HEK293 (cell line): Measurements from ENCODE around the gene PLEKHJ1.

ENCODE experiments used
- CTCF ChIA-PET: fragments of 350-600 bp; formaldehyde crosslinking; extraction: SDS; loops from one replicate; lab custom pipeline; 2021; ENCODE audit warnings: antibody characterized with exemption; lab: Yijun Ruan, JAX
- POLR2A ChIA-PET: fragments of 300-600 bp; formaldehyde crosslinking; extraction: SDS; loops from one replicate; lab custom pipeline; 2020; ENCODE audit warnings: antibody characterized with exemption, inconsistent platforms; lab: Yijun Ruan, JAX
- H3K27ac ChIP-seq: fragments of 200-500 bp; sonication (Bioruptor generic); 2 replicates; pipeline ENCODE4 v1.5.1; 2014; ENCODE audit warnings: low read depth, low read length, control low read depth, inconsistent platforms; ENCODE audit errors: extremely low read depth
- H3K36me3 ChIP-seq, 2 experiments: fragments of 200-500 bp in 1 of 2; sonication (Bioruptor generic) in 1 of 2; 1 replicate in 1 of 2; 2 replicates in 1 of 2; pipeline ENCODE4 v1.5.1; 2014 to 2017; ENCODE audit warnings: inconsistent platforms in 2 of 2, low read length in 2 of 2; ENCODE audit not compliant: control insufficient read depth in 2 of 2, insufficient read depth in 1 of 2
- H3K4me1 ChIP-seq: fragments of 200-500 bp; sonication (Bioruptor generic); 2 replicates; pipeline ENCODE4 v1.5.1; 2014; ENCODE audit warnings: mild to moderate bottlenecking, low read length, inconsistent platforms; ENCODE audit not compliant: control insufficient read depth, insufficient read depth
- H3K4me3 ChIP-seq: 2 replicates; pipeline ENCODE4 v1.5.1; 2011; ENCODE audit warnings: low read depth, mild to moderate bottlenecking, control low read depth, low read length, moderate library complexity
- H3K9me3 ChIP-seq: fragments of 200-500 bp; sonication (Bioruptor generic); 2 replicates; pipeline ENCODE4 v1.5.1; 2014; ENCODE audit warnings: low read depth, low read length, inconsistent platforms; ENCODE audit not compliant: control insufficient read depth, insufficient read depth
- HOXC10 ChIP-seq: sonication (generic); formaldehyde crosslinking; IDR thresholded peaks from 2 replicates; pipeline ENCODE4 v1.8.1; 2023; ENCODE audit warnings: mild to moderate bottlenecking, missing genetic modification reagents
- IKZF3 ChIP-seq: fragments of 450-650 bp; IDR thresholded peaks from 2 replicates; pipeline ENCODE4 v1.5.0; 2018; ENCODE audit warnings: missing biosample characterization, mild to moderate bottlenecking, missing genetic modification characterization, moderate library complexity
- ZBTB48 ChIP-seq: fragments of 450-650 bp; formaldehyde crosslinking; IDR thresholded peaks from 2 replicates; pipeline ENCODE4 v1.5.1; 2016; ENCODE audit warnings: missing biosample characterization, missing genetic modification characterization
- ZBTB6 ChIP-seq: fragments of 450-650 bp; formaldehyde crosslinking; IDR thresholded peaks from 2 replicates; pipeline ENCODE4 v1.5.1; 2017; ENCODE audit warnings: missing biosample characterization, missing genetic modification characterization
- ZBTB7A ChIP-seq: fragments of 450-650 bp; formaldehyde crosslinking; IDR thresholded peaks from 2 replicates; pipeline ENCODE4 v1.5.1; 2016; ENCODE audit warnings: low read depth, missing biosample characterization, missing genetic modification characterization
- ZFP3 ChIP-seq: fragments of 450-650 bp; formaldehyde crosslinking; IDR thresholded peaks from 2 replicates; pipeline ENCODE4 v1.5.1; 2016; ENCODE audit warnings: low read depth, missing biosample characterization, missing genetic modification characterization
- ZNF121 ChIP-seq: fragments of 450-650 bp; formaldehyde crosslinking; IDR thresholded peaks from 2 replicates; pipeline ENCODE4 v1.5.1; 2016; ENCODE audit warnings: missing biosample characterization, missing genetic modification characterization
- ZNF148 ChIP-seq: fragments of 450-650 bp; formaldehyde crosslinking; IDR thresholded peaks from 2 replicates; pipeline ENCODE4 v1.5.0; 2017; ENCODE audit warnings: missing biosample characterization, missing genetic modification characterization, borderline replicate concordance
- ZNF157 ChIP-seq: fragments of 450-650 bp; formaldehyde crosslinking; IDR thresholded peaks from 2 replicates; pipeline ENCODE4 v1.5.1; 2016; ENCODE audit warnings: missing biosample characterization, missing genetic modification characterization
- ZNF266 ChIP-seq: fragments of 450-650 bp; formaldehyde crosslinking; IDR thresholded peaks from 2 replicates; pipeline ENCODE4 v1.5.1; 2016; ENCODE audit warnings: missing biosample characterization, missing genetic modification characterization, low read depth
- ZNF280D ChIP-seq: fragments of 450-650 bp; formaldehyde crosslinking; IDR thresholded peaks from 2 replicates; pipeline ENCODE4 v1.5.1; 2016; ENCODE audit warnings: missing biosample characterization, missing genetic modification characterization
- ZNF423 ChIP-seq: fragments of 450-650 bp; formaldehyde crosslinking; IDR thresholded peaks from 2 replicates; pipeline ENCODE4 v1.5.1; 2016; ENCODE audit warnings: missing biosample characterization, missing genetic modification characterization
- ZNF600 ChIP-seq: fragments of 450-650 bp; formaldehyde crosslinking; IDR thresholded peaks from 2 replicates; pipeline ENCODE4 v1.5.1; 2016; ENCODE audit warnings: missing biosample characterization, missing genetic modification characterization
- ZNF621 ChIP-seq: fragments of 450-650 bp; formaldehyde crosslinking; IDR thresholded peaks from 2 replicates; pipeline ENCODE4 v1.5.1; 2017; ENCODE audit warnings: missing biosample characterization, missing genetic modification characterization
- ZNF624 ChIP-seq: fragments of 450-650 bp; formaldehyde crosslinking; IDR thresholded peaks from 2 replicates; pipeline ENCODE4 v1.5.1; 2017; ENCODE audit warnings: missing biosample characterization, missing genetic modification characterization
- ZNF664 ChIP-seq: fragments of 450-650 bp; formaldehyde crosslinking; IDR thresholded peaks from 2 replicates; pipeline ENCODE4 v1.5.1; 2016; ENCODE audit warnings: missing biosample characterization, missing genetic modification characterization
- TF ChIP-seq, protein P1 (sequence below): fragments of 450-650 bp; formaldehyde crosslinking; IDR thresholded peaks from 2 replicates; pipeline ENCODE4 v1.5.1; 2016; ENCODE audit warnings: missing biosample characterization, missing genetic modification characterization, low read depth
- TF ChIP-seq, protein P2 (sequence below): fragments of 450-650 bp; formaldehyde crosslinking; IDR thresholded peaks from 2 replicates; pipeline ENCODE4 v1.5.1; 2016; ENCODE audit warnings: missing biosample characterization, missing genetic modification characterization
- TF ChIP-seq, protein P3 (sequence below): fragments of 450-650 bp; formaldehyde crosslinking; IDR thresholded peaks from 2 replicates; pipeline ENCODE4 v1.5.1; 2016; ENCODE audit warnings: missing biosample characterization, missing genetic modification characterization
- TF ChIP-seq, protein P4 (sequence below): fragments of 450-650 bp; formaldehyde crosslinking; IDR thresholded peaks from 2 replicates; pipeline ENCODE4 v1.5.1; 2016; ENCODE audit warnings: missing biosample characterization, missing genetic modification characterization

Gene PLEKHJ1

DNA sequence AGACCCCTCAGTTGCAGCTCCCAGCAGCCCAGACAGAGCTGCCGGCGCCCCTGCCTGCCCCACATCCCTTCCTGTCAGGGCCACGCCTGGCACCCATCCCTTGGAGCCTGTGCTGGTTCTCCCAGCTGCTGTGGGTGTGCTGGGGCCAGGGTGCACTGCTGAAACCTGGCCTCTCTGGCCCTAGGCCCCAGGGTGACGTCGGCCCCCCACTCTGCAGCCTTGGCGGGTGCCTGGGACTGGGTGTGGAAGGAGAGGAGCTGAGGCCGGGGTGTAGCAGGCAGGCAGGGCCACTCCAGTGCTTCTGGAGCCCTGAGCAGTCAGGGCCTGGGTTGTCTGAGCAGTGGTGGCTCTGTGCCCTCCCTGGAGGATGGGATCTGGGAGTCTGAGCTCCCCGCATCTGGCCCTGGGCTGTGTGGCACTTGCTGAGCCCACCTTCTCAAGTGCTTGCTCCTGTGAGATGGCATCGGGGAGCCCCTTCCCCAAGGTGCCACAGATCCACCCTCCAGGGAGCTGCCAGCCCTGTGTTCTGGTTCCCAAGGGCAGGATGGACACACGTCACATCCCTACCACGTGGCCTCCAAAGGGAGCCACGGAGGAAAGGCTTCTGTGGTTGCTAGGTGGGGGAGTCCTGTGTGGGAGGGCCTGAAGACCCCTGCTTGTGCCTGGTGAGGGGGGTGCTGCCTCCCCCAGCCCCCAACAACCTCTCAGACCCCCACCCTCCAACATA is 5.2 kb downstream of the PLEKHJ1 start:
- H3K4me1 ChIP-seq, result no peaks in the 10 kb centered on the region
- no peaks in the 10 kb centered on the region for H3K9me3 ChIP-seq
- ChIA-PET CTCF (interaction anchor here (0.6 to 1.6 kb wide), 5 partner anchors 22 to 380 kb away, joined by 3 read pairs; no protein-coding TSS in a partner anchor), POLR2A (interaction anchor here (0.5 to 1.3 kb wide), 6 partner anchors 8 to 555 kb away, joined by 3 to 7 read pairs (median 4); no protein-coding TSS in a partner anchor)
- no peak overlapping the region for H3K4me3 ChIP-seq
- peaks cover 4 to 71% of the 10 kb centered on the region in 2 experiments; a peak in 2 of 3 replicates for H3K36me3 ChIP-seq
- H3K27ac ChIP-seq, result peak overlapping the region; percentile 11; the same call in 1 of the 2 replicates
- TF ChIP-seq, protein P1, sequence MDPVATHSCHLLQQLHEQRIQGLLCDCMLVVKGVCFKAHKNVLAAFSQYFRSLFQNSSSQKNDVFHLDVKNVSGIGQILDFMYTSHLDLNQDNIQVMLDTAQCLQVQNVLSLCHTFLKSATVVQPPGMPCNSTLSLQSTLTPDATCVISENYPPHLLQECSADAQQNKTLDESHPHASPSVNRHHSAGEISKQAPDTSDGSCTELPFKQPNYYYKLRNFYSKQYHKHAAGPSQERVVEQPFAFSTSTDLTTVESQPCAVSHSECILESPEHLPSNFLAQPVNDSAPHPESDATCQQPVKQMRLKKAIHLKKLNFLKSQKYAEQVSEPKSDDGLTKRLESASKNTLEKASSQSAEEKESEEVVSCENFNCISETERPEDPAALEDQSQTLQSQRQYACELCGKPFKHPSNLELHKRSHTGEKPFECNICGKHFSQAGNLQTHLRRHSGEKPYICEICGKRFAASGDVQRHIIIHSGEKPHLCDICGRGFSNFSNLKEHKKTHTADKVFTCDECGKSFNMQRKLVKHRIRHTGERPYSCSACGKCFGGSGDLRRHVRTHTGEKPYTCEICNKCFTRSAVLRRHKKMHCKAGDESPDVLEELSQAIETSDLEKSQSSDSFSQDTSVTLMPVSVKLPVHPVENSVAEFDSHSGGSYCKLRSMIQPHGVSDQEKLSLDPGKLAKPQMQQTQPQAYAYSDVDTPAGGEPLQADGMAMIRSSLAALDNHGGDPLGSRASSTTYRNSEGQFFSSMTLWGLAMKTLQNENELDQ (tag by site-specific recombination), result no peak
- TF ChIP-seq, protein P2, sequence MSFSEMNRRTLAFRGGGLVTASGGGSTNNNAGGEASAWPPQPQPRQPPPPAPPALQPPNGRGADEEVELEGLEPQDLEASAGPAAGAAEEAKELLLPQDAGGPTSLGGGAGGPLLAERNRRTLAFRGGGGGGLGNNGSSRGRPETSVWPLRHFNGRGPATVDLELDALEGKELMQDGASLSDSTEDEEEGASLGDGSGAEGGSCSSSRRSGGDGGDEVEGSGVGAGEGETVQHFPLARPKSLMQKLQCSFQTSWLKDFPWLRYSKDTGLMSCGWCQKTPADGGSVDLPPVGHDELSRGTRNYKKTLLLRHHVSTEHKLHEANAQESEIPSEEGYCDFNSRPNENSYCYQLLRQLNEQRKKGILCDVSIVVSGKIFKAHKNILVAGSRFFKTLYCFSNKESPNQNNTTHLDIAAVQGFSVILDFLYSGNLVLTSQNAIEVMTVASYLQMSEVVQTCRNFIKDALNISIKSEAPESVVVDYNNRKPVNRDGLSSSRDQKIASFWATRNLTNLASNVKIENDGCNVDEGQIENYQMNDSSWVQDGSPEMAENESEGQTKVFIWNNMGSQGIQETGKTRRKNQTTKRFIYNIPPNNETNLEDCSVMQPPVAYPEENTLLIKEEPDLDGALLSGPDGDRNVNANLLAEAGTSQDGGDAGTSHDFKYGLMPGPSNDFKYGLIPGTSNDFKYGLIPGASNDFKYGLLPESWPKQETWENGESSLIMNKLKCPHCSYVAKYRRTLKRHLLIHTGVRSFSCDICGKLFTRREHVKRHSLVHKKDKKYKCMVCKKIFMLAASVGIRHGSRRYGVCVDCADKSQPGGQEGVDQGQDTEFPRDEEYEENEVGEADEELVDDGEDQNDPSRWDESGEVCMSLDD (tag by site-specific recombination), result peak; percentile 29; the same call in 1 of the 2 replicates
- TF ChIP-seq ZBTB7A (no peak), IKZF3 (tag by site-specific recombination) (no peak), ZNF121 (tag by site-specific recombination) (no peak), HOXC10 (CRISPR knock-in tag) (no peak), ZNF664 (no peak), ZNF266 (tag by site-specific recombination) (no peak), ZFP3 (tag by site-specific recombination) (no peak), ZBTB6 (0 out of 2 replicates have a peak, but pooled peaks have one; percentile 20), ZNF621 (no peak), ZNF600 (tag by site-specific recombination) (peak; percentile 41; the same call in 1 of the 2 replicates), ZNF157 (no peak), ZNF423 (tag by site-specific recombination) (no peak), ZNF624 (tag by site-specific recombination) (no peak), ZNF148 (peak; percentile 18; the same call in 1 of the 2 replicates), ZNF280D (tag by site-specific recombination) (no peak), ZBTB48 (tag by site-specific recombination) (peak; percentile 45; the same call in 1 of the 2 replicates)
- TF ChIP-seq, protein P3, sequence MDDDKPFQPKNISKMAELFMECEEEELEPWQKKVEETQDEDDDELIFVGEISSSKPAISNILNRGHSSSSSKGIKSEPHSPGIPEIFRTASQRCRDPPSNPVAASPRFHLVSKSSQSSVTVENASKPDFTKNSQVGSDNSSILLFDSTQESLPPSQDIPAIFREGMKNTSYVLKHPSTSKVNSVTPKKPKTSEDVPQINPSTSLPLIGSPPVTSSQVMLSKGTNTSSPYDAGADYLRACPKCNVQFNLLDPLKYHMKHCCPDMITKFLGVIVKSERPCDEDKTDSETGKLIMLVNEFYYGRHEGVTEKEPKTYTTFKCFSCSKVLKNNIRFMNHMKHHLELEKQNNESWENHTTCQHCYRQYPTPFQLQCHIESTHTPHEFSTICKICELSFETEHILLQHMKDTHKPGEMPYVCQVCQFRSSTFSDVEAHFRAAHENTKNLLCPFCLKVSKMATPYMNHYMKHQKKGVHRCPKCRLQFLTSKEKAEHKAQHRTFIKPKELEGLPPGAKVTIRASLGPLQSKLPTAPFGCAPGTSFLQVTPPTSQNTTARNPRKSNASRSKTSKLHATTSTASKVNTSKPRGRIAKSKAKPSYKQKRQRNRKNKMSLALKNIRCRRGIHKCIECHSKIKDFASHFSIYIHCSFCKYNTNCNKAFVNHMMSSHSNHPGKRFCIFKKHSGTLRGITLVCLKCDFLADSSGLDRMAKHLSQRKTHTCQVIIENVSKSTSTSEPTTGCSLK (tag by site-specific recombination), result no peak
- TF ChIP-seq, protein P4, sequence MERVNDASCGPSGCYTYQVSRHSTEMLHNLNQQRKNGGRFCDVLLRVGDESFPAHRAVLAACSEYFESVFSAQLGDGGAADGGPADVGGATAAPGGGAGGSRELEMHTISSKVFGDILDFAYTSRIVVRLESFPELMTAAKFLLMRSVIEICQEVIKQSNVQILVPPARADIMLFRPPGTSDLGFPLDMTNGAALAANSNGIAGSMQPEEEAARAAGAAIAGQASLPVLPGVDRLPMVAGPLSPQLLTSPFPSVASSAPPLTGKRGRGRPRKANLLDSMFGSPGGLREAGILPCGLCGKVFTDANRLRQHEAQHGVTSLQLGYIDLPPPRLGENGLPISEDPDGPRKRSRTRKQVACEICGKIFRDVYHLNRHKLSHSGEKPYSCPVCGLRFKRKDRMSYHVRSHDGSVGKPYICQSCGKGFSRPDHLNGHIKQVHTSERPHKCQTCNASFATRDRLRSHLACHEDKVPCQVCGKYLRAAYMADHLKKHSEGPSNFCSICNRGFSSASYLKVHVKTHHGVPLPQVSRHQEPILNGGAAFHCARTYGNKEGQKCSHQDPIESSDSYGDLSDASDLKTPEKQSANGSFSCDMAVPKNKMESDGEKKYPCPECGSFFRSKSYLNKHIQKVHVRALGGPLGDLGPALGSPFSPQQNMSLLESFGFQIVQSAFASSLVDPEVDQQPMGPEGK (tag by site-specific recombination), result peak; percentile 30
